NCI-H2196 (cell line): Measurements from ENCODE around the gene ZFC3H1.

ENCODE experiments used
- DNase-seq: peaks from one replicate; lab custom pipeline; 2025; ENCODE audit not compliant: unreplicated experiment; lab: John Stamatoyannopoulos, UW

ZFC3H1 gene

GRCh38 chr12:71684081-71684480 is 20.4 kb upstream of the ZFC3H1 start:
- DNase-seq, result no peak

- DNase-seq, result no peak
Measured at GRCh38 chr12:71683633-71684032, 20.0 kb upstream of the ZFC3H1 start.

GRCh38 chr12:71682466-71682865 is 18.8 kb upstream of the ZFC3H1 start:
- no peak for DNase-seq

- DNase-seq, result peak; percentile 55
Measured at GRCh38 chr12:71671816-71672215, 8.2 kb upstream of the ZFC3H1 start.

- no peak for DNase-seq
Measured at GRCh38 chr12:71671311-71671710, 7.7 kb upstream of the ZFC3H1 start.

GRCh38 chr12:71666259-71666658 is 2.6 kb upstream of the ZFC3H1 start:
- DNase-seq, result no peak

- no peak for DNase-seq
Measured at GRCh38 chr12:71665090-71665463, 1.4 kb upstream of the ZFC3H1 start.

- DNase-seq, result no peak
Measured at GRCh38 chr12:71664411-71665089, 902 bp upstream of the ZFC3H1 start.

DNA sequence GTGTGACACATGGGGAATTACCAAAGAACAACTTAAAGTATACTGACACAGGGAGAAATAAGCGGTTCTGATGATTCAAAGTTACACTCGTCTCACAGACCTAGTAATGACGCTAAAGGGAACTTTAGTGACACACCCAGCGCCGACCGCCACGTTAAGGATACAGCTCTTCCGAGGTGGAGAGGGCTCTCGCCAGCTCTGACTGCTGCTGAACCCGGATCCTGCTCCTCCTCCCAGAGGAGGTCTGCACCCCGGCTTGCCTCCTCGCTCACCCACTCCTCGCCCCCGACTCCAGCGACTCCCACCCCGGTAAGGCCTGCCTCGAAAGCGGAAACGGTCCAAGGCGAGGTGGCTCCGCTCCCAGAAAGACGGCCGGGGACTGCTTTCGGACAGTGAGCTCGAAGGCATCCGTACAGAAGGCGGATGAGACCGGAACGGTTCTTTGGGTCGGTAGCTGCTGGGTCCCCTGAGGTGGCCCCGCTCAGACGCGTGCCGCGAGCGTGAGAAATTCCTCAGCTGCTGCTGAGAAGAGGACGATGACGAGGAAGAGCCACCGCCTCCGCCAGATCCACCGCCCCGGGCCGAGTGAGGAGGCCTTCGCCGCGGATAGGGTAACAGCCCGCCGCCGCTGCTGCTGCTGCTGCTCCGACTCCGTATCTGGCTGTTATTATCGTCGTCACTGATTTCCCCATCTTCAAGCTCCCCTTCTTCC is 643 bp downstream of the ZFC3H1 start:
- DNase-seq, result no peak

GRCh38 chr12:71661977-71662530 is 1.6 kb downstream of the ZFC3H1 start:
- DNase-seq, result no peak

GRCh38 chr12:71656740-71657139 is 6.9 kb downstream of the ZFC3H1 start:
- no peak for DNase-seq

DNA sequence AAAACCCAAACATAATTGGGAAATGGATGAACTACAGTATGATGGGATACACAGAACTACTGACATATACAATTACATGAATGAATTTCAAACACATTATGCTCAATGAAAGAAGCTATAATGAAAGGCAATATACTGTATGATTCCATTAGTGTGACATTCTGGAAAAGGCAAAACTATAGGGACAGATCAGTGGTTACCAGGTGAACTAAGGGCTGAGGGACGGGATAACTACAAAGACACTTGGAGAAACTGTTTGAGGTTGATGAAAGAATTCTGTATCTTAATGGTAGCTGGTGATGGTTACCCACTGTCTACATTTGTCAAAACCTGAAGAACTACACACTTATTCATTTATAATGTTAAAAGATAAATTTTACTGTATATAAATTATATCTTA is 7.7 kb downstream of the ZFC3H1 start:
- no peak for DNase-seq

DNA sequence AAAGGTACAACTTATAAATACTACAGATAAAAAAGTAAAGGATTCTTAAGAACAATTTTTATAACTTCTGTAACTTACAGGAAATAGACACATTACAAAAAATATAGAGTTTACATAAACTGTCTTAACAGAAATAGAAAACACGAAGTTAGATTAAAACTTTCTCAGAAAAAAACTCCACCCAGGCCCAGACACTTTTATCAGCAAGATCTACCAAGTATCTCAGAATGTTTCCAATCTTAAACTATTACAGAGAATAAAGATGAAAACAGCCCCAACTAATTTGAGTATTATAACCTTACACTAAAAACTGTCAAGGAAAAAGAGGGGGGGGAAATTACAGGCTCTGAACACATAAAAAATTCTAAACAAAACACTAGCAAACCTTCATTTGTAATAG is 8.2 kb downstream of the ZFC3H1 start:
- DNase-seq, result no peak

DNA sequence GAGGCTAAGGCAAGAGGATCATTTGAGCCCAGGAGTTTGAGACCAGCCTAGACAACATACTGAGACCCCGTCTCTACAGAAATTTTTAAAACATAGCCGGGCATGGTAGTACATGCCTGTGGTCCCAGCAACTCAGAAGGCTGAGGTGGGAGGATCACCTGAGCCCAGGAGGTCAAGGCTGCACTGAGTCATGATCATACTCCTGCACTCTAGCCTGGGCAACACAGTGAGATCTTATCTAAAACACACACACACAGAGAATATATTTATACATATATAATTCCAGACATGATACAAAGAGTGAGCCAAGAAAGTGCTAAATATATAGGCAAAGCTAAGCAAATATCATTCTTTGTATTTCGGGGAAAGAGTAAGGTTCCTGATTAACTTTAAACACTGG is 9.4 kb downstream of the ZFC3H1 start:
- DNase-seq, result no peak

GRCh38 chr12:71653137-71653536 is 10.5 kb downstream of the ZFC3H1 start:
- DNase-seq, result no peak

DNA sequence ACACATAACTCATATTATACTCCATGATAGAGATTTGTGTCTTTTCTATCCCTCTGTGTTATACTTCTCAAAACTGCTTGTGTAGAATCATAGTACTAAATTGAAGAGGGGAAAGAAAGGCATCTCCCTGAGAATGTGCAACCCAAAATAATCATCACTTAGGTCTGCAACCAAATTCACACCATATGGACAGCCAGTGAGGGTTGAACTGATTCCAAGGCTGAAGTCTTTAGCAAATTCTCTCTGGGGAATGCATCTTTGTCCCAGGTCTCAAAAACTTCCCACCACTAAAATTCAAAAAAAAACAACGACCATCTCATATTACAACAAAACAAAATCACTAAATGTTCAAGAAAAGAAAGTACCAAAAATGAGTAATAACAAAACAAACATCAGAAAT is 11.0 kb downstream of the ZFC3H1 start:
- no peak for DNase-seq

GRCh38 chr12:71649401-71649800 is 14.2 kb downstream of the ZFC3H1 start:
- no peak for DNase-seq

GRCh38 chr12:71648537-71648936 is 15.1 kb downstream of the ZFC3H1 start:
- DNase-seq, result no peak

- no peak for DNase-seq
Measured at GRCh38 chr12:71646512-71646911, 17.1 kb downstream of the ZFC3H1 start.

DNA sequence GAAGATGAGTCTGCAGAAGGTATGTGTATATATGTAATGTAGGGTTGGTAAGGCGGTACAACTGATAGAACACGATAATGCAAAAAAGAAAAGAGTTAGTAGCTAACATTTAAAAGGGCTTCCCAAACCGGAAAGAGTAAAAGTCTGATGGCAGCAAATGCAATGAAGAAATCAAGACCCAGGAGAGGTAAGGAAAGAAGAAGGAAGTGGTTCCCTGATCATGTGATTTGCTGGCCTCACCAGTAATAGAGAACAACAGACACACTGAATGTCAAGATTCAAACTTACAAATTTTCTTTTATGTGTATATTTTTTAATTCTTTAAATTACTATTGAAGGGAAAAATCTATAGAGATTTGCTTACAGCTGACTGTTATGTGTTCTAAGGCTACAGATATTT is 18.4 kb downstream of the ZFC3H1 start:
- no peak for DNase-seq

DNA sequence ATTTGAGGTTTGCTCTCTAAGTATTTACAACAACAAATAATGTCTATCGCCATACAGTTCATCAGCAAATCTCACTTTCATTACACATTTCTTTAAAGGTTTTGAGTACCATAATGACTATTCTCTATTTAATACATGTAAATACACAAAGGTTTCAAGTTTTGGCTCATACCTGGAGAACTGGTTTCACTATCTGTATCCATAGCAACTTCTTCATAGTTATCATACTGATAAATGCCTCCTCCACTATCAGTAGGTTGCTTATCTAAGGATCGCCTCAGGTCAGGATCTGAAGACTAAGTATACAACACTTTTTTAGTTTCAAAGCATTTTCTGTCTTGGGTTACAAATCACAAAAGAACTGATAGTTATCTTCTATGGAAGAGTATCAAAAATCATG is 21.4 kb downstream of the ZFC3H1 start:
- peak; percentile 6 for DNase-seq

GRCh38 chr12:71641390-71641789 is 22.3 kb downstream of the ZFC3H1 start:
- DNase-seq, result no peak

- DNase-seq, result no peak
Measured at GRCh38 chr12:71640316-71640715, 23.3 kb downstream of the ZFC3H1 start.
